CD4-positive, alpha-beta T cell (primary cell): Measurements from ENCODE around the gene PKDREJ. TPM values are rescaled to one million over a fixed set of nuclear protein-coding genes. Genes with fewer than 3 reads are reported as not detected.

Experiments used
- ATAC-seq: fragments of 200-7000 bp; cut with Tn5 transposase; one replicate; pipeline ENCODE4 v1.10.0; 2022; ENCODE audit warnings: mild to moderate bottlenecking; ENCODE audit not compliant: poor library complexity
- CTCF ChIA-PET: fragments of 350-600 bp; sonication (Branson Sonifier 250); formaldehyde crosslinking; loops from one replicate; lab custom pipeline; 2021; ENCODE audit warnings: antibody characterized with exemption, inconsistent platforms; lab: Charles Lee
- POLR2A ChIA-PET: fragments of 350-600 bp; sonication (Branson Sonifier 250); formaldehyde crosslinking; loops from one replicate; lab custom pipeline; 2021; ENCODE audit warnings: antibody characterized with exemption, inconsistent platforms; lab: Charles Lee
- DNase-seq, 14 experiments: peaks; one replicate each; pipeline ENCODE4 v3.0.0-alpha.2; 2013 to 2020; ENCODE audit warnings: mixed read lengths in 2 of 14
- H3K27ac ChIP-seq, 2 donors: one replicate each; pipeline versions ENCODE4 v1.5.1 to v1.7.0; 2013; ENCODE audit warnings: low read length in 2 of 2, low read depth in 1 of 2, mild to moderate bottlenecking in 1 of 2
- H3K27me3 ChIP-seq, 2 experiments: 1 replicate in 1 of 2; 2 replicates in 1 of 2; pipeline versions ENCODE4 v1.6.1 to v1.7.0; 2013; ENCODE audit warnings: low read length in 2 of 2, control low read depth in 1 of 2, mild to moderate bottlenecking in 1 of 2, moderate library complexity in 1 of 2; ENCODE audit not compliant: insufficient read depth in 2 of 2, control insufficient read depth in 1 of 2
- H3K36me3 ChIP-seq: one replicate; pipeline ENCODE4 v1.6.1; 2013; ENCODE audit warnings: low read length, control low read depth; ENCODE audit not compliant: insufficient read depth
- H3K4me1 ChIP-seq: one replicate; pipeline ENCODE4 v1.6.1; 2013; ENCODE audit warnings: low read length, control low read depth; ENCODE audit not compliant: insufficient read depth
- H3K4me3 ChIP-seq: one replicate; pipeline ENCODE4 v1.5.1; 2013; ENCODE audit warnings: mild to moderate bottlenecking, low read length, moderate library complexity
- H3K9me3 ChIP-seq, 2 experiments: 1 replicate in 1 of 2; 2 replicates in 1 of 2; pipeline versions ENCODE4 v1.6.1 to v1.7.0; 2013; ENCODE audit warnings: low read length in 2 of 2, mild to moderate bottlenecking in 2 of 2, control low read depth in 1 of 2, moderate library complexity in 1 of 2; ENCODE audit not compliant: control insufficient read depth in 1 of 2, insufficient read depth in 1 of 2
- H3K27ac Mint-ChIP-seq: one replicate; pipeline ENCODE4 v1.8.0; 2020; ENCODE audit warnings: mixed read lengths
- H3K27me3 Mint-ChIP-seq: one replicate; pipeline ENCODE4 v1.8.0; 2021; ENCODE audit warnings: mixed read lengths
- H3K36me3 Mint-ChIP-seq: one replicate; pipeline ENCODE4 v1.8.0; 2021; ENCODE audit warnings: low read depth, mixed read lengths
- H3K4me1 Mint-ChIP-seq: one replicate; pipeline ENCODE4 v1.8.0; 2021; ENCODE audit warnings: low read depth, mixed read lengths
- H3K4me3 Mint-ChIP-seq: one replicate; pipeline ENCODE4 v1.8.0; 2020; ENCODE audit warnings: mild to moderate bottlenecking, mixed read lengths
- H3K9me3 Mint-ChIP-seq: one replicate; pipeline ENCODE4 v1.8.0; 2020; ENCODE audit warnings: mixed read lengths
- CTCF ChIP-seq: fragments of 200-600 bp; IDR thresholded peaks from one replicate; pipeline ENCODE4 v1.8.0; 2022; ENCODE audit warnings: antibody characterized with exemption, mild to moderate bottlenecking
- intact Hi-C, 2 experiments: fragments of 100-400 bp; cut with DNase I in 1 of 2; cut with micrococcal nuclease in 1 of 2; formaldehyde crosslinking; loops; one replicate each; pipeline versions ENCODE4 v1.15.1 to v1.9.0; 2023 to 2025; cut with DNase I, micrococcal nuclease
- total RNA-seq, 174 experiments: library from RNA in 2 of 174; stranded (reverse) in 2 of 174; gene quantifications; one replicate each; pipeline ENCODE4 v1.2.3 and lab custom pipeline; 2021 to 2026

The PKDREJ gene
- total RNA-seq, 2 experiments from 2014 or later, result not detected

DNA sequence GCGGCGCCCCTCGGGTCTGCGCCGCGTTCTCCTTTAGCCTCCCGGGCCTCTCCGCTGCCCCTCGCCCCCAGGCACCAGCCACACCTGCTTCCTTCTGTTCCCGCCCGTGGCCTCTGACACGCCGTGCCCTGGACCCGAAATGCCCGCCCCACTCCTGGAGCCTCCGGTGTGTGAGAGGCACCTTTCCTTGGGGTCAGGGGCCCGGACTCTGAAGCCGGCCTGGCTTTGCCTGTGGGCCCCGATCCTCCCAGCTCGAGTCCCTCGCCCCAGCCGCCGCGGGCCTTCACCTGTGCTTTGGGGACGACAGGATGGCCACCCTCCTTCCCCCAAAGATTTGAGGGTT is 12.4 kb downstream of the PKDREJ start:
- TF ChIP-seq CTCF, result no peak
- Mint-ChIP-seq H3K27me3 (no peaks in the 10 kb centered on the region), H3K36me3 (peaks cover 9% of the 10 kb centered on the region), H3K4me3 (peak overlapping the region; percentile 86), H3K9me3 (no peaks in the 10 kb centered on the region), H3K27ac (peak overlapping the region; percentile 76), H3K4me1 (peaks cover 32% of the 10 kb centered on the region)
- Histone ChIP-seq H3K27ac (peak overlapping the region in 1 of 2 donors; percentile 65), H3K4me1 (peaks cover 31% of the 10 kb centered on the region), H3K4me3 (peak overlapping the region; percentile 79), H3K27me3 (no peaks in the 10 kb centered on the region), H3K9me3 (no peaks in the 10 kb centered on the region), H3K36me3 (peaks cover 9% of the 10 kb centered on the region)
- DNase-seq (peak in 4 of 14 experiments; percentile 4 to 42 (median 8)), ATAC-seq (no peak)
- intact Hi-C loops, result loop anchor here (1.0 to 5.0 kb wide), 6 partner anchors 46 to 214 kb away; partner anchors contain the start of genes GTSE1 (in 2 of the 2) and PPARA (in 1 of the 2)
- ChIA-PET POLR2A (interaction anchor here (0.8 to 3.9 kb wide), 12 partner anchors 9 to 237 kb away, joined by 3 to 30 read pairs (median 4); partner anchors contain the start of genes GTSE1, PPARA, TRMU and TTC38), CTCF (interaction anchor here (1.1 to 2.1 kb wide), 3 partner anchors 46 to 100 kb away, joined by 3 to 6 read pairs (median 3); partner anchors contain the start of gene GTSE1)

- DNase-seq (peak; percentile 82 to 96 (median 91)), ATAC-seq (peak; percentile 95)
- Histone ChIP-seq H3K36me3 (peaks cover 9% of the 10 kb centered on the region), H3K4me3 (peak within 1 kb of the TSS; percentile 79), H3K4me1 (peaks cover 31% of the 10 kb centered on the region), H3K27ac (peak within 1 kb of the TSS in 1 of 2 donors; percentile 65), H3K27me3 (no peaks in the 10 kb centered on the region), H3K9me3 (no peaks in the 10 kb centered on the region)
- Mint-ChIP-seq H3K4me1 (peaks cover 32% of the 10 kb centered on the region), H3K9me3 (no peaks in the 10 kb centered on the region), H3K27ac (peak within 1 kb of the TSS; percentile 76), H3K36me3 (peaks cover 12% of the 10 kb centered on the region), H3K27me3 (no peaks in the 10 kb centered on the region), H3K4me3 (peak within 1 kb of the TSS; percentile 86)
- ChIA-PET POLR2A (interaction anchor here (0.6 to 3.9 kb wide), 17 partner anchors 9 to 1087 kb away, joined by 3 to 30 read pairs (median 4); partner anchors contain the start of genes GTSE1, NUP50, PPARA and TRMU), CTCF (interaction anchor here (1.1 to 2.1 kb wide), 3 partner anchors 47 to 99 kb away, joined by 3 to 6 read pairs (median 3); partner anchors contain the start of gene GTSE1)
- no peak for TF ChIP-seq CTCF
- intact Hi-C loops, result loop anchor here (1.0 to 5.0 kb wide), 6 partner anchors 46 to 213 kb away; partner anchors contain the start of genes GTSE1 (in 2 of the 2) and PPARA (in 1 of the 2)
Measured at GRCh38 chr22:46250035-46250782, 12.9 kb downstream of the PKDREJ start, which contains the start of gene CDPF1. CDPF1 (minus strand) TSS chr22:46250293; CDS start chr22:46248284, 2,009 bp downstream.

DNA sequence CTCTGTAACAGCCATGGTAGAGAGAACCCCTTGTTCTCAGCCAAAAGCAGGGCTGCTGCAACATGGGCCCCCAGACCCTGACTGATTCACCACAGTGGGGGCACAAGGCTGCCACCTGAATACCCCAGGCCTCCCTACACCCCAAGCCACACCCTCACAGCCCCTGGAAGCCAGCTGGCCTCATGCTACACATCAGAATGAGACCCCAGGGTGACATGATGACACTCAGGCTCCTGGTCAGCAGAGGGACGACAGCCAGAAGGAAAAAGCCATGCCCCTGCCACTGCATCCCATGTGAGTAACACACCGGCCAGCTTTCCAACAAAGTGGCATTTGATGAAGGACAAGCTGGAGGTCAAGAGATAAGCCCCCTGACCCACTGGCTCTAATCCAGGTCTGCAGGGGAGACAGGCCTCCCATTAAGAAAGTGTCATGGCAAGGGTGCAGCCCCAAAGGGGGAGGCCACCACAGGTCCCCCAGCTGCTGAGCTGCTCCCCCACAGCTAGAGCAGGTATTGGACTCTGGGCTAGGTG is 15.6 kb downstream of the PKDREJ start:
- Mint-ChIP-seq H3K9me3 (no peaks in the 10 kb centered on the region), H3K27ac (no peak overlapping the region), H3K4me3 (peak overlapping the region; percentile 77), H3K4me1 (peaks cover 27% of the 10 kb centered on the region), H3K27me3 (no peaks in the 10 kb centered on the region), H3K36me3 (peaks cover 19% of the 10 kb centered on the region)
- Histone ChIP-seq H3K27ac (no peak overlapping the region), H3K9me3 (no peaks in the 10 kb centered on the region), H3K36me3 (peaks cover 24% of the 10 kb centered on the region), H3K4me3 (no peak overlapping the region), H3K4me1 (peaks cover 31% of the 10 kb centered on the region), H3K27me3 (no peaks in the 10 kb centered on the region)
- no peak for TF ChIP-seq CTCF
- ChIA-PET CTCF (no interaction called here), POLR2A (interaction anchor here (1.2 kb wide), 1 partner anchor 57 kb away, joined by 3 read pairs; no protein-coding TSS in a partner anchor)
- ATAC-seq (no peak), DNase-seq (no peak)
- intact Hi-C loops, result loop anchor here in 1 of 2 experiments (10.0 kb wide), 1 partner anchor 233 kb away; no protein-coding TSS in a partner anchor
